ENCODE results near the gene CYP2D6.
"Not testable (repeated sequence)": the region's sequence is repeated elsewhere in the genome, so short reads cannot be mapped to it uniquely, and the experiment has no call there.

CYP2D6 gene

GRCh38 chr22:42131562-42131961 is 952 bp upstream of the CYP2D6 start:
- ATAC-seq: no peak

GRCh38 chr22:42130182-42130581 is 428 bp downstream of the CYP2D6 start:
- ATAC-seq: not testable (repeated sequence)

- ATAC-seq: not testable (repeated sequence)
Measured at GRCh38 chr22:42128776-42129694, 1.6 kb downstream of the CYP2D6 start.

- ATAC-seq: not testable (repeated sequence)
Measured at GRCh38 chr22:42128007-42128406, 2.6 kb downstream of the CYP2D6 start.

- no peak for ATAC-seq
Measured at GRCh38 chr22:42127606-42128005, 3.0 kb downstream of the CYP2D6 start.

GRCh38 chr22:42123529-42123928 is 7.1 kb downstream of the CYP2D6 start:
- ATAC-seq: peak; percentile 55 to 68

- peak; percentile 77 for ATAC-seq
Measured at GRCh38 chr22:42120231-42121021, 10.2 kb downstream of the CYP2D6 start.

- no peak for ATAC-seq
Measured at GRCh38 chr22:42116848-42117424, 13.7 kb downstream of the CYP2D6 start.

- not testable (repeated sequence) for ATAC-seq
Measured at GRCh38 chr22:42115420-42115830, 15.2 kb downstream of the CYP2D6 start.

GRCh38 chr22:42114721-42115120 is 15.9 kb downstream of the CYP2D6 start:
- ATAC-seq: no peak

- ATAC-seq: not testable (repeated sequence)
Measured at GRCh38 chr22:42112793-42113192, 17.8 kb downstream of the CYP2D6 start.

GRCh38 chr22:42111798-42112197 is 18.8 kb downstream of the CYP2D6 start:
- ATAC-seq: no peak

GRCh38 chr22:42108848-42109247 is 21.8 kb downstream of the CYP2D6 start:
- no peak for ATAC-seq

GRCh38 chr22:42104332-42104860 is 26.2 kb downstream of the CYP2D6 start:
- not testable (repeated sequence) for ATAC-seq

GRCh38 chr22:42101199-42101598 is 29.4 kb downstream of the CYP2D6 start:
- ATAC-seq: no peak

- ATAC-seq: no peak
Measured at GRCh38 chr22:42091455-42091782, 39.2 kb downstream of the CYP2D6 start.

GRCh38 chr22:42090596-42091454 is 39.8 kb downstream of the CYP2D6 start, which contains the start of gene NDUFA6:
TSS of gene NDUFA6 (minus strand) at chr22:42090772. CDS start at chr22:42090744, 28 bp downstream.
- ATAC-seq: peak; percentile 94 to 95

- ATAC-seq: no peak
Measured at GRCh38 chr22:42086051-42086450, 44.6 kb downstream of the CYP2D6 start.

GRCh38 chr22:42084874-42085273 is 45.7 kb downstream of the CYP2D6 start:
- no peak for ATAC-seq

GRCh38 chr22:42083119-42083518 is 47.5 kb downstream of the CYP2D6 start:
- no peak for ATAC-seq

- no peak for ATAC-seq
Measured at GRCh38 chr22:42080287-42080686, 50.3 kb downstream of the CYP2D6 start.
